GM13977 (cell line): ENCODE results near the gene TLR1.

Experiments used
- DNase-seq: peaks from one replicate; pipeline ENCODE4 v3.0.0; 2012; ENCODE audit warnings: low spot score
- CTCF ChIP-seq: IDR thresholded peaks from 2 replicates; pipeline ENCODE4 v1.5.1; 2012; ENCODE audit warnings: mild to moderate bottlenecking, control low read depth; ENCODE audit not compliant: insufficient read depth; ENCODE audit errors: extremely low read depth, missing control alignments
- in situ Hi-C: fragments of 300-500 bp; cut with MboI; formaldehyde crosslinking; loops from one replicate; pipeline ENCODE4 v1.12.0; 2022; ENCODE audit warnings: low sequenced_read_pairs, low pct_unique_long_range_greater_than_20kb, mixed read lengths, inconsistent platforms; ENCODE audit not compliant: unreplicated experiment

Gene TLR1

GRCh38 chr4:38800366-38800765 lies 4.2 kb downstream of the TLR1 start:
- in situ Hi-C loops = no loop called here
- no peak for DNase-seq
- TF ChIP-seq CTCF = no peak

- TF ChIP-seq CTCF = no peak
- in situ Hi-C loops = no loop called here
- no peak for DNase-seq
These were observed 9.5 kb downstream of the TLR1 start for GRCh38 chr4:38795087-38795486.

- no peak for TF ChIP-seq CTCF
- DNase-seq = no peak
- in situ Hi-C loops = no loop called here
These were observed 10.5 kb downstream of the TLR1 start for GRCh38 chr4:38794051-38794450.

- TF ChIP-seq CTCF = no peak
- in situ Hi-C loops = no loop called here
- DNase-seq = no peak
These were observed 13.6 kb downstream of the TLR1 start for GRCh38 chr4:38791010-38791409.

- no peak for TF ChIP-seq CTCF
- in situ Hi-C loops = no loop called here
- no peak for DNase-seq
These were observed 16.3 kb downstream of the TLR1 start for GRCh38 chr4:38788317-38788716.

- in situ Hi-C loops = no loop called here
- no peak for TF ChIP-seq CTCF
- no peak for DNase-seq
These were observed 16.9 kb downstream of the TLR1 start for GRCh38 chr4:38787693-38788092.

GRCh38 chr4:38785901-38786402 lies 18.6 kb downstream of the TLR1 start:
- in situ Hi-C loops = no loop called here
- no peak for TF ChIP-seq CTCF
- peak; percentile 52 for DNase-seq
